Erythroblast (primary cell): ENCODE results near the gene SSRP1.

Source experiments
- GATA1 ChIP-seq: IDR thresholded peaks from 2 replicates; pipeline ENCODE4 v1.6.1; 2011; ENCODE audit warnings: low read depth, mild to moderate bottlenecking, control low read depth, low read length, moderate library complexity
- POLR2A ChIP-seq: IDR thresholded peaks from 2 replicates; pipeline ENCODE4 v1.6.1; 2011; ENCODE audit warnings: mild to moderate bottlenecking, low read length

DNA sequence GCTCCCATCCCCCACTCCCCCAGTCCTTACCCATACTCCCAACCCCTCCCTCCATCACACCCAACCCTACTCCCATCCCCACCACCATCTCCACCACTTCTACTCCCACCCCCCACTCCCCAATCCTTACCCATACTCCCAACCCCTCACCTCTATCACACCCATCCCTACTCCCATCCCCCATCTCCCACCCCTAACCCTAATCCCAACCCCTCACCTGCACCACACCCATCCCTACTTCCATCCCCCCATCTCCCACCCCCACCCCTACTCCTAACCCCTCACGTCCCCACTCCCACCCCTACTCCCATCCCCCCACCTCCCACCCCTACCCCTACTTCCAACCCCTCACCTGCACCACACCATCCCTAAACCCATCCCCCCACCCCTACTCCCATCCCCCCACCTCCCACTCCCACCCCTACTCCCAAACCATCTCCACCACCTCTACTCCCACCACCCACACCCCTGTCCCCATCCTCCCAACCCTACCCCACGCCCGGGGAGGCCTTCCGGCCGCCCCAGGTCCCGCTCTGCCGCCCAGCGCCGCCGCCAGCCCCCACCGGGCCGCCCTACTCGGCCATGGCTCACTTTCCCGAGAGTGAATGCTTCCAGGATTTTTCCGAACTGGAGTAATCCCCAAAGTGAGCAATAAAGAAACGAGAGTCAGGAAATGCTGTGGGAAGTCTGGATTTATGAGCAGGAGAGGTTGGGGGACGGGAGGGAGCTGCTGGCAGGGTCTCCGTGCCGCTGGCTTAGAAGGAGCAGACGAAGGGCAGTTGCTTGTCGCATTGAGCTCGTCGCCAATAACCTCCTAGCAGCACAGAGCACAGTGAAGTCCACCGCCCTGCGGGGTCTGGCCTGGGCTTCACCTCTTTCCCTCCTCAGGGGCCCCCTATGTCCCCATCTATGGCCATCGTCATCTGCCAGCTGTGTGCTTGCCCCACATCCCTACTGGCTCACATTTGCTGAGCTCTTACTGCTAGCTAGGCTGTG is 40.7 kb upstream of the SSRP1 start:
- TF ChIP-seq POLR2A (no peak), GATA1 (no peak)
